Left cardiac atrium (tissue), 4 donors: ENCODE measurements around the gene GSG1L. TPM values are rescaled to one million over a fixed set of nuclear protein-coding genes. Genes with fewer than 3 reads are reported as not detected.

Experiments
- ATAC-seq, 2 donors: fragments of 200-7000 bp; cut with Tn5 transposase; one replicate each; pipeline ENCODE4 v1.9.1; 2020; ENCODE audit warnings: mild to moderate bottlenecking in 2 of 2, moderate library complexity in 2 of 2
- DNase-seq: peaks from one replicate; pipeline ENCODE4 v3.0.0-alpha.2; 2020
- intact Hi-C, 2 donors: fragments of 100-400 bp; cut with DNase I; formaldehyde crosslinking; loops; one replicate each; pipeline versions ENCODE4 v1.14.1 to v1.15.1; 2022 to 2023
- total RNA-seq, 2 donors: library from RNA; stranded (reverse); fragmentation: NEBNext Ultra II Directional; extraction: Animal tissue kit (Norgen Biotek cat#: 25700); gene quantifications; one replicate each; pipeline ENCODE4 v1.2.1, GENCODE V29; 2021
- donor health status: DM: no; HTN: yes; CAD: no.
- donor health status: DM: no; HTN: yes; CAD: no; lungs with severe emphysema.
- donor health status: DM: yes; HTN: yes; CAD: no.
- donor health status: Dilated cardiomyopathy.

Gene GSG1L
- total RNA-seq, 2 donors from 2014 or later, result 10.5 to 63.9 TPM

DNA sequence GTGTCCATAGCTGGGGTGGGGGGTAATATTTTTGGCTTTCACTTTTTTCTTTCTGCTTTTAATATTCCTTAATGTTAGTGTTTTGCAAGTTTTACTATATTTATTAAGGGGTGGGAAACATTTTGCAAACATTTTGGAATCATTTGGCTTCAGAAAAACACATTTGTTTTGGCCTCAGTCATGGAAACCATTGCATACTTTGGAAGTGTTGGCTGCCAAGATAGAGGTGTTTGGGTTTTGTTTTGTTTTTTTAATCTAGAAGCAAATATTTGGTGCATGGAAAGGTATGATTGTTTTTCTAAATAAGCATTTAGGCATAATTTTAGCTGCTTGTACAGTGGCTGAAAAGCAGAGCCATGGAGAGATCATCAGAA is 270.3 kb downstream of the GSG1L start:
- DNase-seq (no peak), ATAC-seq (no peak)
- intact Hi-C loops, result no loop called here

DNA sequence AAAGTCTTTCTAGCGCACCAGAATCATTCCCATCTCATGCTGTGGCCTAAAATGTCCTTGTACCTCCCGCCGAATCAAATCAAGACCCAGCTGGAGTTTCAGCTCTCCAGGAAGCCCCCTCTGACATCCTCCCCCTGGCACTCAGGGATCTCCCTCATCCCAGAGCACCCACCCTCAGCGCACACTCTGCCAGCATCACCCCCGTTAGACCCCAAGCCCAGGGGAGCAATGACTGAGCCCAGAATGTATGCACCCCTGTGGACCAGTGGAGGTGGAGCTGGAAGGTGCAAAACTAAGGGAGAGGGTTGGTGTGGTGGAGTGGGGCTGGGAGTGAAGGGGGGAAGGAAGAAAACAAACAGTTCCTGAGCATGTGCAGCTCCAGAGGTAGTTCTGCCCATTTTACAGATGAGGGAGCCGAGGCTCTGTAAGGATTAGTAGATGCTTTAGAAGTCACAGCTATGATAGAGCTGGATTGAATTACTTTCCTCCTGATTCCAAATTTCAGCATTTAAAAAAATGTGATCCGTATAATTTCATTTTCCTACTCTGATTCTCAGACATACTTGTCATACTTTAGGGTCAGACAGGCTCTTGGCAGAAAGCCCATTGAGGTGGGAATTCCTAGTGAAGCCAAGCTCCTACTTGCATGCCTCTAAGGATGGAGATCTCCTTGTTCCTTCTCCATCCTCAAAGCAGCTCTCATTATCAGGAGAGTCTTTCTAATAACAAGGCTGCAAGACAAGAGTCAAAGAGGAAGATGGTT is 270.8 kb downstream of the GSG1L start:
- ATAC-seq, result no peak
- DNase-seq, result no peak
- intact Hi-C loops, result no loop called here

GRCh38 chr16:27791404-27791719 is 272.2 kb downstream of the GSG1L start:
- ATAC-seq, result no peak
- DNase-seq, result no peak
- intact Hi-C loops, result no loop called here

DNA sequence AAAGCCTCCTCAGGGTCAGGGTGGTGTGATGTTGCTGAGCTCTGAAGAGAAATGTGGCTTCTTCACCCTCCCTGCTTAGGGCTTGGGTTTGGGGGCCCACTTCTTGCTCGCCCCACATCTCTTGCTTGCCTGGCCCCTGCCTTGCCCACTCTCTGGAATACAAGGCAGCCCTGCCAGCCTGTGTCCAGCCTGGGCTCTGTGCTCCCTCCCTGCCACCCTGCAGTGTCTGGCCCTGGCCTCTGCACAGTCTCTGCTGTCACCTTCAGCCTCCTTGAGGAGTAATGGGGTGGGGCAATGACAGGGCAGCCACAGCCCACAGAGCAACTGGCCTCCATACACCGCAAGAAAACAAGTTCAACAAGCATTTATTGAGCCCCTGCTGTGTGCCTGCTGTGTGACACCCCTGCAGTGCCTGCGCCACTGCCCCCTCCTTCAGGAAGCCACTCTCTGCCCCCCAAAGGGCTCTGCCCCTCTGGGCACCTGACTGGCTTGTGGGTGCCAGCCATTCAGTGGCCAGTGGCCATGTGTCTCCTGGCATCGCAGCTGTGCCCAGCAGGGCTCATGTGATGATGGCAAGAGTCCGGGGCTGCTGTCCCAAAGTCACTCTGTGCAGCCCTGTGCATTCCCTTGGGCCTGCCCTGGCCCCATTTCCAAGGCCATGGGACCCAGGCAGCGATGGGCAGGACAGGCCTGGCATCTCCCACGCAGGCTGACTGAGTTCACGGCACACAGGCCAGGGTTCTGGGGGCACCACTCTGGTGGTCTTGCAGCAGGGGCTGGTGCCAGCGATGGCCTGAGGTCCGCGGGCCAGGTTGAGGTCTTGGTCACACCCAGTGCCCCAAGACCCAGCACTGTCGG is 272.7 kb downstream of the GSG1L start:
- DNase-seq, result no peak
- intact Hi-C loops, result no loop called here
- peak in 1 of 2 donors; percentile 41 for ATAC-seq

GRCh38 chr16:27789595-27790241 is 273.8 kb downstream of the GSG1L start:
- DNase-seq, result no peak
- no peak for ATAC-seq
- intact Hi-C loops, result no loop called here

DNA sequence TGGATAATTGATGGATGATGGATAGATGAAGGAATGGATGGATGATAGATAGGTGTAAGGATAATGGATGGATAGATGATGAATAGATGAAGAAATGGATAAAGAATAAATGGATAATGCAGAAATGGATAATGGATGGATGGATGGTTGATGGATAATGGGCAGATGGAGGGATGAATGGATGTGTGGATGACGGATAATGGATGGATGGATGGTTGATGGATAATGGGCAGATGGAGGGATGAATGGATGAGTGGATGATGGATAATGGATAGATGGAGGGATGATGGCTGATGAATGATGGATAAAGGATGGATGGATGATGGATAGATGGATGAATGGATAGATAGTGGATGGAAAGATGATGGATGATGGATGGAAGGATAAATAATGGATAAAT is 274.4 kb downstream of the GSG1L start:
- DNase-seq (no peak), ATAC-seq (no peak)
- intact Hi-C loops, result no loop called here

DNA sequence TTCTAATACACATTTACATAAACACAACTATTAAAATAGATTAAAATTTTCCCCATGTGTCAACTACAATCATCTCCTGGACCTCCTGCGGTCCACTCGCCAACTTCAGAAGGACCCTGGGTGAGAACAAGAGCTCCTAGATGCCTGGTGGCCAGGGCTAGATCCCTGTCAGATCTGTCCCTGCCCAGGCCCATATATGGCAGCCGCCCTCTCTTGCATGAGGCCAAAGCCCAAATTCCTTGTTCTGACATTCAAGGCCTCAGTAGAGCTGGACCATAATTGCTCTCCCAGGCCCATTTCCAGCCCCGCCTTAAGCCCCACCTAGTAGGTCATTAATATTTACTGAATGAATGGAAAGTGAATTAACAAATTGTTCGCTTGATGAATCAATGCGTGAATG is 275.8 kb downstream of the GSG1L start:
- intact Hi-C loops, result no loop called here
- no peak for ATAC-seq
- no peak for DNase-seq

DNA sequence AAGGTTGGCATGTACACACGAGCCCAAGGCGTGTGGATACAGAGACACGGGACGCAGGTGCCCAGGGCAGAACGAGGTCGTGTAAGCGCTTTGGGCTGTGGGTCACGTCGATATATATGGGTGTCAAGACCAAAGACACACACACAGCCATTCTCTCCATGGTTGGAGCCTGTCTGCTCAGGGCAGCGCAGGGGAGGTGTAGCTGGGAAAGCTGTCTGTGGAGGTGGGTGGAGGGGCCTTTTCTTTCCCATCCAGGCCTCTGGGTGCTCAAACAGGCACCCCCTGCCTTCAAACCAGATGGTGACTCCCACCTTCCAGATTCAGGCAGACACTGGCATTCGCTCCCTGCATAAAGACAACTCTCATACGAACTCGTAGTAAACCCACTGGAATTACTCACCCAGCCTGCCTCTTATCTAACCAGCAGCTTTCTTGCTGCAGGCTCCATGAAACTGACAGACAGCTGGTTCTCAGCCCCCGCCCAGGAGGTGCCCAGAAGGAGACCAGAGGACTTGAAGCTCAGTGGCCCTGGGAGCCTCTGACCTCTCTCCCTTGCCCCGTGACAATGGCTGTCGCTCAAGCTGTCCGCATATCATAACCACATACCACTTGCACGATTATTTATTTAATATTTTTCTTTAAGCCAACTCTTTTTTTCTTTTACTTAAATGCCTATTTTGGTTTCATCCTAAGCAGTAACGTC is 276.4 kb downstream of the GSG1L start:
- intact Hi-C loops, result no loop called here
- ATAC-seq (no peak), DNase-seq (no peak)

- intact Hi-C loops, result no loop called here
- no peak for DNase-seq
- no peak for ATAC-seq
These were observed 277.1 kb downstream of the GSG1L start for GRCh38 chr16:27786221-27786922.

DNA sequence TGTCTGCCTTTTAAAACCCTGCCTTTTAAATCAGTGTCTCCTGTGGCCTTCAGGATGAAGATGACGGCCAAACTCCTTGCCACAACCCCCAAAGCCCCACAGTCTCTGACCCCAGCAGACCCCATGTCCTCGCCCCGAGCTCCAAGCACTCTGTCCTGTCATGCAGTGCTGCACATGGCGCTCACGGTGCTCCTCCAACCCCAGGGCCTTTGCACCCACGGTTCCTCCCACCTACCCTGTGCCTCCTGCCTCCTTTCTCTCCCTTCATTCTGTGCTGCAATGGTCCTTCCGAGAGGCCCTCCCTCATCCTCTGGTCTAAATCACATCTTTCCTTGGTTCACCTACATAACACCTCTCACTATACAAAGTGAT is 278.2 kb downstream of the GSG1L start:
- intact Hi-C loops, result no loop called here
- DNase-seq, result no peak
- ATAC-seq, result no peak

DNA sequence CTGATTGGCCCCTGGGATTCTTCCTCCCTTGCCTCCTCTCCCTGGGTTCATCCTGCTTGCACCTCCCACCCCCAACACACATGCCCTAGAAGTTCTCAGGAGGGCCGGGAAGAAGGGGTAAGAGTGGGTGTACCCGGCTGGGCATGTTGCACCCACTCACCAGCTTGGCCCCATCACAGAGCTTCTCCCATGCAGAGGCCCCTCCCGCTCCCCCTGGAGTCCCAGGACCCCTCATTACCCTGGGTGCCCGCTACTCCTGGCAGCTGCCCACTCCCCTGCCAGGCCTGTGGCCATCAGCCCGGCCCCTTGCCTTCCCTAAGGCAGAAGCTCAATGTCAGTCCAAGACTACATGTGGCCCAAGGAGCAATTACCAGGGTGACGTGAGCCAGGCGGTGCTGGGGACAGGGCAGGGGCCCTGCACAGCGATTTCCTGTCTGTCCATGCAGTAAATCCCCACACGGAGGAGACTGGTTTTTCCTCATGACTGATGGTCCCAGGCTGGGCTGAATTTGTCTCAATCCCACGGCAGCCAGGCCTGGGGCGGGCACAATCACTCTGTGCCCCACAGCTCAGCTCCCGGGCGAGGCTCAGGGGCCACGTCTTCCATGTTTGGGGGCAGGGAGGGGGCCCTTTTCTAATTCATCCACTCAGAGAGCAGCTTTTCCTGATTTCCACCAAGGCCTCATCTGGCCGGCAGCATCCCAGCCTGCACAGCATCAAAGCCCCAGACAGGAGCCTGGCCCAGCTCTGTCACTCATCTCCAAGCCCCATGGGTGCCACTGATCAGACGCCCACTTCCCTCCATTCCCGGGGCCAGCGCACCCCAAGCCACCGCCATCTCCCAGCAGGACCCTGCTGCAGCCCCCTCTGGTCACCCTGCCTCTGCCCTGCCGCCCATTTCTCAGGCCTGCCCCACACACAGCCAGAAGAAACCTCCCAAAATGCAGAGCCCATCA is 278.9 kb downstream of the GSG1L start:
- ATAC-seq (no peak), DNase-seq (no peak)
- intact Hi-C loops, result no loop called here

DNA sequence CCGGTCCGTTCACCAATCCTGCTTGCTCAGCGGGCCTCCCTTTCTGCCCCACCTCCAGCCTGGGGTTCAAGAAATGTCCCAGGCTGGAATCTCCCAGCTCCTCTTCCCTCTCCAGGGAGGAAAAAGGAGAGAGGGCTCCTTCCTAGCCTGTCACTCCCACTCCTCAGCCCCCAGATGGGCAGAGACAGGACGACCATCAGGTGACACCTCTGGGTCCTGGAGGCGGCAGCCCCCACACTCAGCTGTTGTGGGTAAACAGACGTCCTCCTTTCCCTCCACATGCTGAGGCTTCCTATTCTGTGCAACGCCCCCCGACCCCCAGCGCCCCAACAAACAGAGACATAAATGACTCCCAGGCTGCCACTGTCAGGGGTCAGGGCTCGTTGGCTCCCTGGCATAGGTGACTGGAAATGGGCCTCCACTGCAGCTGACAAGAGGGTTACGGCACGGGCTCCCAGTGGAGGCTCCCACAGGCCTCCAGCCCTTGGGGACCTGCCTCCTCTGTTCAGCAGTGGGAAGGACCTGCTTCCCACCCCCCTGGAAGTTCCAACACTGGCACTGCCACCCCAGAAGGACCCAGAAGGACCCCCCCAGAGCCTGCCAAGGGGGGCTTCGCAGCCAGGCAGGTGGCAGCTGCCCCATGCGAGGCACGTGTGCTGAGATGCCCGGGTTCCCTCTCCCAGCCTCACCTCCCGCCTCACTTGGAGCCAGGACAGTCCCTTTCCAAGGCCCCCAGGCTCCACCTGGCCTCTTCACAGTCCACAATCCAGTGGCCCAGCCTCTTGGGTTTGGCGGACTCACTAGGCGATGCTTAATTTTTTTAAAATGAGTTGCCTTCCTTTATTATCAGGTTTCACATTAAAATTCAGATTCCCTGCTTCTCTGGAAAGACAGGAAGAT is 281.3 kb downstream of the GSG1L start:
- ATAC-seq, result no peak
- no peak for DNase-seq
- intact Hi-C loops, result no loop called here

- ATAC-seq (peak in 1 of 2 donors; percentile 67), DNase-seq (peak; percentile 69)
- intact Hi-C loops, result no loop called here
These were observed 282.4 kb downstream of the GSG1L start for GRCh38 chr16:27781195-27781524.

GRCh38 chr16:27780468-27781194 is 282.9 kb downstream of the GSG1L start:
- ATAC-seq, result no peak
- intact Hi-C loops, result no loop called here
- no peak for DNase-seq

DNA sequence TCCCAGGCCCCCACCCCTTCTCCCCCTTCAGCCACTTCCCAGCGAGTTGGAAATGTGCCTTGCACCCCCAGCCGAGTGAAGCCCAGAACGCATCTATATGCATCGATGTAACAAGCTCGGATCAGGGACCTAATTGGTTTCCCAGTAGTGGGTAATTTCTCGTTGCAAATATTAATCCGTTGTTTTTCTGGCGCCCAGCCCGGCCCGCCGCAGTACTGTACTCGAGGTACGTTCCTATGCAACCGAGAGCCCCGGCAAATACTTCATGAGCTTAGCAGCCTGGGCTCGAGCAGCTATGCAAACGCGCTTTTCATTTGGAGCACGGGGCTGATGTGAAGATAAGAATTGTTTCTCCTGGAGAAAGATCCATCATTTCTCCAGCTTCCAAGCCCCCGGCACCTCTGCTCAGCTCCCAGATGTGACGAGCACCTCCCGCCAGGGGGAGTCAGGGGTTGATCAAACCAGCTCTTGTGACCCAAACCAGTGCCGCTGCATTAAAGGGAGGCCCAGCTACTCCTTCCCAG is 283.8 kb downstream of the GSG1L start:
- DNase-seq (peak; percentile 41), ATAC-seq (no peak)
- intact Hi-C loops, result no loop called here

- ATAC-seq (no peak), DNase-seq (no peak)
- intact Hi-C loops, result no loop called here
These were observed 284.5 kb downstream of the GSG1L start for GRCh38 chr16:27778926-27779570.
